Cortex of kidney (tissue), 1 donor: ENCODE results near the gene MAP2.

ENCODE experiments used
- DNase-seq: peaks from one replicate; lab custom pipeline; 2025; lab: John Stamatoyannopoulos, UW

The MAP2 gene

DNA sequence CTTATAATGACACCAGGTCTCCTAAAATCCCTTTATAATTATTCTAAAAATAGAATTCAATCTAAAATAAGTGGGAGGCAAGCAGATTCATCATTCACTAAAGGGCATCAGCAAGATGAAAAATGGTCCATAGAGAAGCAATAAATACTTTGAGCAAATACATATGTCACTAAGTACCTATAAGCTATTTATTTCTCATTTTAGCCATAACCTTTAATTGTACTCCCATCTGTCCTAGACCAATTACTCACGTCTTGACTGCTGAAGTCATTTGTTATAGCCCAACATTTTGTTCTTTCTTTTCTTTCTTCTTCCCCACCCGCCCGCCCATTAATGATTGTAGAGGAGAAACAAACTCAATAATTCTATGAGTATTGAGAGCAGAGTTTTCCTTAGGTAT, 105.7 kb downstream of the MAP2 start:
- no peak for DNase-seq

DNA sequence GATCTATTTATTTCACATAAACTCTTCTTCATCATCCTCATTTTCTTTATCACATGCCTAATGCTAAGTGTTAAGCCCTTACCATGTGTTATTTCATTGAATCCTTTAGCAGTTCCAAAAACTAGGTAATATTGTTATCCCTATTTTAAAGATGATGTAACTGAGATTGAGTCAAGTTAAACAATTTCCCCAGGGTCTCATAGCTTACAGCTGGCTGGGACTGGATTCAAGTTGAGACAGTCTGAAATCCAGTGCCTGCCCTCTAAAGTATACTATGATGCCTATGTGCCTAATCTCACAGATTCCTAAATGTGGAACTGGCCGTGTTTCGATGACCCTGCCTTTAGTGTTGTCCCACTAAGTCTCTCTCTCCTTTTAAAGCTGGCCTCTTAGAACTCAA, 108.5 kb downstream of the MAP2 start:
- no peak for DNase-seq

DNA sequence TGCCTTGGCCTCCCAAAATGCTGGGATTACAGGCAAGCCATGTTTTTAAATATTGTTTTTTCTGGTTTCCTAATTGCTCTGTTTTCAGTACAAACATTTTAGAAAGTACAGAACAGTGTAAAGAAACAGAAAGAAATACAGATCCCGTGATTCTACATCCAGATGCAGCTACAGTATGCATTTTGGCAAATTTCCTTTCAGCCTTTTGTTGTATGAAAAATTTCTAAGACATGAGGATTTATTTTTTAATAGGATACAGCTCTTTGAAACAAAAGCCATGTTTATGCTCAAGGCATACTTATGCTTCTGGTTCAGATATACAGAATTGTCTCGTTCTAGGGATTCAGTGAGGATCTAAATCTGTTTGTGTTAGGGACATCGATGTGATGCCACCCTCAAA, 109.5 kb downstream of the MAP2 start:
- no peak for DNase-seq

DNA sequence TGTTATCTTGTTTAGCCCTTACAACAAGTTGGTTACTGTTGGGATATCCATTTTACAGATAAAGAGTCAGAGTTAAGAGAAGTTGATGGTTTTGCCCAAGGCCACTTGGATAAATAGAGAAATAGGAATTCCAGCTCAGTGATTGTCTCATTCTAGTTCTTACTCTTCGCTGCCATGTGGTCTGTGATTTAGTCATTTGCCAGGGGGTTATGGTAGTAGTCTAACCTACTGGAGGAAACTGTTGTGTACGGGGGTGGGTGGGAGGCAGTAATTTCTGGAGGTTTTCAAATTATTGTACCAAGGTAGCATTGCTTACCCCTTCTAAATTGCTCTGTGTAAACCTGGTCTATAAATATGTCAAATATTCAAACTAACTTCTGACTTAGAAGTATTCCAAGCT, 110.4 kb downstream of the MAP2 start:
- no peak for DNase-seq

DNA sequence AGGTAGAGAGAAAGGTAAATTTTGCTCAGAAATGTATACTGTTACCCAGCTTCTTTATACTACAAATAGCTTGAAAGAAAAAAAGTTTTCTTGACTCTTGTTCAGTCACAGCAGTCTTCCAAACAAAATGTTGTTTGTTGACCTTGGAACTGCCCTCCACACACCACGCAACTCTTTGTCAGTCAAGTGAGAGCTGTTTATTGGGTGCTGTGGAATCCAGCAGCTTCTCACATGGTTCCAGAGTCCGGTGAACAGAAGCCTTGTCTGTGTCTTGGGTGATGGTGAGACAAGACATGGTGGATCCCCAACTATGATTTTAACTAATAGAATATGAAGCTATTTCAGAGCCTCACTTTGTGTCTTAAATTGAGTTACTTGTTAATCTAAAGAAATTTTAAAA, 112.5 kb downstream of the MAP2 start:
- DNase-seq, result no peak

DNA sequence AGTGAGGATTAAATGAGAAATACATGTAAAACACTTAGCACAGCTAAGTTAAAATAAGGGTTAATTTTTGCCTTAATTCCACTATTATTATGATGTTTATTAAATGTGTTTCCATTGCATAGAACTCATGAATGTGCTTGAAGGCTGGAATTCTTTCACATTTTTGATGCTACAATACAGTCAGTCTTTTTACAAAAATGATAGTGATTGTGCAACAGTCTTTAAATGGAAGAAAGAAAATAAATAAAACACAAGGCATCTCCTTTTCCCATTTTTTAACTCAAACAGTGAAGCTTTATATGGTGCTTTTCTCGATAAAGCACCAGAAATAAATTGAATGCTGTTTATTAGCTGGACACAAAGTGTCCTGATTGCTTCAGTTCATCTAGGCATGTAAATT, 123.9 kb downstream of the MAP2 start:
- no peak for DNase-seq

DNA sequence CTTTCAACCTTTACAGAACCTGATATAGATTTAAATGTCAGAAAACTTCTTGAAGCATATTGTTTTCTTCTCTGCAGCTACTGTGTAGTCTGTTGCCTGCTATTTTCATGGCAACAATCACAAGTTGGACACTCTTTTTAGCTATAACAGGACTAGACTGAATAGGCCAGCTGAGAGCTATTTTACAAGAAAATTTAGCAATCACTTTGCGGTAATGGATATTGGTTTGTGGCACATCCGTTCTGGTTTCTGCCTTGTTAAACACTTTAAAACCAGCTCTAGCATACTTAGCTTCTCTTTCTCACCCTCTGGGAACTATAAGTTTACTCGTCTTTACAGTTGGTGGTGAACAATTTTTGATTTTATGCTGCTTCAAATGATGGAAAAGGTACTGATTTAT, 125.7 kb downstream of the MAP2 start:
- DNase-seq, result no peak

DNA sequence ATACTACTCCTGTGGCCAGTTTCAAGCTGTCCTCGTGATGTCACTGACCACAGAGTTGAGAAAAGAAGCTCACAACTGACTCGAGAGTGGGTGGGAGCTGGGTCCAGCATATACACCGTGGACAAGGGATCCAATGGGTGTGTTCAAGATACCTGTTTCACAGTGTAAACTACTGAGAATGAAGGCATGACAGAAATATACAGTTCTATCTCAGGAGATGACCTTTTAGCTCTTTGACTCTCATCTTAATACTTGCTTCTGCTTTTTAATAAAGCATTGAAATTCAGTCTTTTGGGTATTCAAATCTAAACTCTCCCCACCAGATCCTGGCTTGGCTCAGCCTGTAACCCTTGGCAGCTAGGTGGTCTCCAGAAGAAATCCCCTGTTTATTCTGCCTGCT, 130.1 kb downstream of the MAP2 start:
- DNase-seq, result no peak

DNA sequence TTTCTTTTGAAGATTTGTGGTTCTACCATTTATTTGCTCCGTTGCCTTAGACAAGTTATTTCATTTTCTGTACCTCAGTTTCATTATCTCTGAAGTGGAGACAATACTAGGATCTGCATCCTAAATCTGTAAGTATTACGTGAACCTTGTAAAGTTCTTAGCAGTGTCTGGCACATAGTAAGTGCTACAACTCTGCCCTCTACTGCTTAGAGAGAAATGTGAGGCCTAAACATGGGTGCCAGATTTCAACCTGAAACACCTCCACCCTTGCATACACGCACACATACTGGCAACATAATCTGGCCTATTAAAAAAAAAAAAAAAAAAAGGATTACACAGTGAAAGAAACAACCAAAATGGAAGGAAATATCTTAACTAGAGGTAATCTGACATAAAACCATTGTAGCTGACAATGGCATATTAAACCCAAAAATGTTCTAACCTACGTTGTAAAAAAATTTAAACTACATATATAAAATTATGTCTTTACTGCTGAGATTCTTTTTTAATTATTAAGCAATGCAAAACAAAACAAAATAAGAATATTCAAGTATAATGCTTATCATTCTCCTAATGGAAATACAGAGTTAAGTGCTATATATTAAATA, 132.6 kb downstream of the MAP2 start:
- no peak for DNase-seq

DNA sequence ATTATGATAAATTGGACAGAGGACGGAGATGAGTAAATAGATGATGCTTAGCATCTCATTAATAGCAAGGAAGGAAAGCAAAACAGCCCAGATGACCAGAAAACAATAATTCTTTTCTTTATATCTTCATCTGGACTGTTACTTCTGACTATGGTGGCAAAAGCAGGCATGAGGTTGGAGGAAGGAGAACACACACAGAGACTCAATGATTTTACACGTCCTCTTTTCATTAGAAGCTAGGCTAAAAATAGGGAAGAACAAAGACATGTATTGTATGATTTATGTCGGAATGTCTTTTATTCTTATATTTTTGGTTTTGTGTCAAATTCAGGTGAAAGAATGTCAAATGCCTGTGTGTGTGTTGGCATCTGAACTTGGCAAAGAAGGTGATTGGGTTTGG, 137.1 kb downstream of the MAP2 start:
- DNase-seq, result no peak

DNA sequence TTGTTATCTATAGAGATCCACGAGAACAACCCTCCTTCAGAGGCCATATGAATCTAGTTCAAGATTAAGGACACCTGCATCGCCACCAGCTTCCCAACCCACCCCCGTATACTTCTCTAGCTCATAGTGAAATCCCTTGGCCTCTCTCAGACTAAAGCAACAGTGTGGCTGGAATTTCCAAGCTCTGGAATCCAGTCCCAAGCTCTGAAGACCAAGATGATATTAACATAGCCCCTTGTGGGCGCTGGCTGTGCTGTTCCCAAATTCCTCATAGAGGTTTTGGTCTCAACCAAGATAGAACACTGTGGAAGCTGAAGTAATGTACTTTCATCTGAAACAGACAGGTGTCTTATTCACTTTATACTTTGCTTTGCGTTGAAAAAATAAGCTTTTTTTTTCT, 139.6 kb downstream of the MAP2 start:
- DNase-seq, result no peak

DNA sequence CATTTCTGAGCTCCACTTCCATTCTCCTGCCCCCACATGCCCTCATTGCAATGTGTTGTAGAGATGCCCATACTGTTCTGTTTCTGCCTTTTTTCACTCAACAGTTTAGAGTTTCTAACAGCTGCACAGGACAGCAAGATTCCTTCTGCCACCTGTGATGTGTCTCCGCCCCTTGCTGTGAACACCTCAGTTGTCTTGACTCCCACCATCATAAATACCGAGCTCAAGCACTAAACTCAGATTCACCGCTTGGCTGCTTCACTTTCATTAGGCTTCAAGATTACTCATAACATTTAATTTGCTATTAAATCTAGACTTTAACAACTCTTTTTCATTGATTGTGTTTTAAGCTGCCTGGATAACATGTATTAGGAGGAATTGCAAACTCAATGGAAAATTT, 141.0 kb downstream of the MAP2 start:
- DNase-seq, result no peak

DNA sequence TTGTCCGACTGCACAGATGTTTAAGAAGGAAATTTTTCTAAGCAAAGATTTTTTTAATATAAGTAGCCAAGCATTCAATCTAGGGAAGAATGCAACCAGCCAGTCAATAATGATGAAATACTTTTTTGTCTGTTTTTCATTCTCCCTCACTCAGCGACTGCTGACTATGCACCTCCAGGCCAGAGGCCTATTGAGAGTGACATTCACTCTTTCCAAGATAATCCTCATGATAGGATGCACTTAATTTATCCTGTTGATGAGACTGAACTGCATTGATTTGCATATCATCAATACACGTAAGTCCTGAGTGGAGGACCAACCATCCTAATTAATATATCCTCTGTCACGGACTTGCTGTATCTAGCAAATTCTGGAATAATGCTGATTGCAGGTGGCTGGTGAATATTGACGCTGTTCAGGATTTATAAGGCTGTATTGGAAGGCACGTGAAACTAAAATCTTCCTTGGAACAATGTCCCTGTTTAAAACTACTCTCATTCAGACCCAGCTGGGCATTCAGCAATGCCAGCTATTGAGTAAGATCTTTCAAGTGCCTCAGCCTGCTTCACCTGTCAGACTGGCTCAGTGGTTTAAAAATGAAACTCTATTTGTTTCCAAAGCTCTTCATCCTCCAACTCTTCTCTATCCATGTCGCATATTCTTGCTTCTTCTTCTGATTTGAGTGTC, 142.2 kb downstream of the MAP2 start:
- no peak for DNase-seq

DNA sequence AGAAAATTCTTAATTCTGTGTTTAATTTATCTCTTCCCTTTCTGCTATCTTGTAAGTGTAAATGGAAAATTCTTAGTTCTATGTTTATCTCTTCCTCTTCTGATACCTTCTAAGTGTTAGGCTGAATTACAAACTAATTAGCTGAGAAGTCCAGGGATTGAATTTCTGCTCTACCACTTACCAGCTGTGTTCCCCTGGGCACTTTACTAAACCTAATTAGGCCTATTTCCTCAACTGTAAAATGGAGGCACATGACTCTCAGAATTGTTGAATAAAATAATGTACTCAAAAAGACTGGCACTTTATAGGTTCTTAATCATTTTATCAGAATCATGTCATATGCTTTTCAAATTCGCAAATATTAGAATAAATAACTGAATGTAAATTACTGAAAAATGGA, 146.3 kb downstream of the MAP2 start:
- no peak for DNase-seq

DNA sequence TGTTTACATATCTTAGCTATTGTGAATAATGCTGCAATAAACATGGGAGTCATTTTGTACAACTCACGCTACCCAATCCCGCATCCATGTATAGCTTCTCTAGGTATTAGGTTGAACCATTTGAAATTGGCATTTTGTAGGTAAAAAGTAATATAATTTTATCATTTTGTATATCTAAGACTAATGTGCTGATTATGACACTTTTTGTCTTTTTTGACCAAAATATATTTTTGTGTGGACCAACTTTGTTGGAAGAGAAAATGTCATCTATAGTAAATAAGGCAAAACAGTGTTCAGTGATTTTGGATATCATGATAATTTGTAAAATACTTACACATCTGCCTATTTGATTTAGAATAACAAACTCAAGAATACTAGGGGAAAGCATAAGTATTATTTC, 150.7 kb downstream of the MAP2 start:
- DNase-seq, result no peak

DNA sequence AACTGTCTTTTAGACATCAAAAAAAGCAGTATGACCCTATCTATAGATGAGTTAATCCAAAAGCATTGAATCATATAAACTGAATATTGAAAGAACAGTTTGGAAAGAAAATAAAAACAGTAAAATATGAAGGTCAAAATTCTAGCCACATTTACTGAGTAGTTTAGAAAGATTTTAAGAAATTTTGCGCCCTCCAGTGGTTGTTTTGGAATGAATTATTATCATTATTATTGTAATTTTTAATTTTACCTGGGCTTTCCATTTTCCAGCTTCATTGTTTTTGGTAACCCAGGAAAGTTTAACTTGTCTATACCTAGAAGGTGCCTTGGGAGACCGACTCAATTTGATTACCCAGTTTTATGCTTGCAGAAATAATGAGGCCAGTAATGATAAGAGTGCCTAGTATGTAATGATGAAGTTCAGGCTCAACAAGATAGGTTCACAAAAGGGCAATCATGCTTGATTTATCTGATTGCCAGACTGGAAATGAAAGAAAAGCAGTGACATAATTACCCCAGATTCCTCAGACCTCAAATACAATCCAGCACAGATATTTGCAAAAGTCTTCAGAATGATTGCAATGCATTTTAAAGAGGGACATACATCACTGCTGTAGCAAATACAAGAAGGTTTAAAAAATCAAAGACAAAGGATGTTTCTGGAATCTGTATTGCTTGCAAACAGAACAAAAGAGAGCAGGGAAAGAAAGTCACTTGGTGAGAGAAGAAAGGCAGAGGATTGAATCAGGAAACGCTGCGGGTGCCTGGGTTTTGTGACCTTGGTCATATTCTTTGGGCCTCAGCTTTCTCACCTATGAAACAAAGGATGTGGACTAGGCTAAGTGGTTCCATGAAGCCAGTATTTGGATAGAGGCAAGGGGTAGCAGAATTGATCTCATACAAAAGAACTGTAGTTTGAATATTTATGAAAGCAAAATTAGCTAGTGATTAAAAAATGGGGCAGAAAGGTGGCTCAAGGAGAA, 153.8 kb downstream of the MAP2 start:
- no peak for DNase-seq

DNA sequence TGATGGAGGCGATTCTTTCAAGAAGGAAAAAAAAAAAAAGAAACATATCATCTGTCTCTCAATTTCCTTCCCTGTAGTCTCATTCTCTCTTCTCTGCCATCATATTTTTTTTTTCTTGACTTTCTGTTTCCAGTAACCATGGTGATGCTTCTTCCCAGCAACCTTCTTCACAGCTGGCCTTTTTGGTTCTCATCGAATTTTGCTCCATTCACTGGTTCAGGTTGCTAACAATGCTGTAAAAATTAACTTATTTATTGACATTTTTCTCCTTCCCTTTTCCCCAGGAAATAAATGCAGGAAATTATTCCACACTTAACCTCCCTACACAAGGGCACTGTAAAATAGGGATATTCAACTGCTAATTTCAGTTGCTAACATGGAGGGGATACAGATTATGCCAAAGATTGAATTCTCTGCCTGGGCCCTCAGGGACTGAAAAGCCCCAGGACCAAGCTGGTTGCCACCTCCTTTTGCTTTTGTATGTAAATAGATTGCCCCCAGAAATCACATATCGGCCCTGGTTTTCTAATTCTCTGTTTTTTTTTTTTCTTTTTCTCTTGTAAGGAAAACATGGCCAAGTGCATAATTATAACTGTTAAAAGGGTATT, 154.7 kb downstream of the MAP2 start:
- DNase-seq, result no peak

DNA sequence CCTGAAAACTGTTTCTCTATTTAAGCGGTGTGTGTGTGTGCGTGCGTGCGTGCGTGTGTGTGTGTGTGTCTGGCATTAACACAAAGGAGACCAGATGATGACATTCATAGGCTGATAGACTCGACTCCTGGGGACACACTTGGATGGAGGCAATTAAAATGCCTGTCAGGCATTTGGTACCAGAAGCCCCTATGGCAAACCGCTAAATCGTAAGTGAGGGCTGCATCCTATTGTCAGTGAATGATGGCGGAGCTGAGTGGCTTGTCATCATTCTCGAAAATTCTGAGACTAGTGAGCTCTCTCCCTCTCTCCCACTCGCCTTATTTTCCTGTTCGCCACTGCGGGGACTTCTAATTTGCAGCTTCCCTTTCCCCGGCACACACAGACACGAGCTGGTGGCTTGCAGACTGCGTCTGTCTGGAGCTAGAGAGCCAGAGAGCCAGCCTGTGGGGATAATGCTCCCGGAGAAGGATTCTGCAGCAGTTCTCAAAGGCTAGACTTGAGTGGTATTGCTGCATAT, 155.4 kb downstream of the MAP2 start:
- no peak for DNase-seq

DNA sequence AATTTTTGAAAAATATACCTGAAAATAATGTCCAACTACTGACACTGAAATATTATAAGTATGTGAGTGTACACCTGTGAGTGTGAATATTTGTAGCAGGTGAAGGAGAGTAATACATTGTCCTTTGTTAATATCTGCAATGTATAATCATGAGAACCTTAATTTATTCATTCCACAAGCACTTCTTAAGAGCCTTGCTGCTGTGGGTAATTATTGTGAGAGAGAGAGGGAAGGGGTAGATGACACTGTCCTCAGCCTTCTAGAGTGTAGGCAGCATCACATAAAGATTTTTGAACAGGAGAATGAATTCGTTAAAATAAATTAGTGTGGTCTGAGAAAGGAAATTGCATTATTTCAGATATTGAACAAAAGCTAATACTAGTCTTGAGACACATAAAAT, 157.2 kb downstream of the MAP2 start:
- DNase-seq, result no peak

DNA sequence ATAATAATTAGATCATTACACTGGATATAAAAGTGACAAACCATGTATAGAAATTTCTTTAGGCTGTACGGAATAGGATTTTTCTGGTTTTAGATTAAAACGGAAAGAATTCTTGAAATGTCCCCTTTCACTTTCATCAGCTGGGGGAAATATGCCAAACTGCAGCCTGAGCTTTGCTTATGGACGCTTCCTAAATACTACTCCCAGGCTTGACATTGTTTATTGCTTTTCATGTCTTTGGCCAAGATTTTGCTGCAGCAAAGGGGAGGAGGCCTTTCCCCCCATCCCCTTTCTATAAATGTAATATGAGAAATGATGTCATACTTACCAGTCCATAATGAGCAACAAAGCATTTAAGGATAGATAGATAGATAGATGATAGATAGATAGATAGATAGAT, 158.4 kb downstream of the MAP2 start:
- DNase-seq, result no peak

DNA sequence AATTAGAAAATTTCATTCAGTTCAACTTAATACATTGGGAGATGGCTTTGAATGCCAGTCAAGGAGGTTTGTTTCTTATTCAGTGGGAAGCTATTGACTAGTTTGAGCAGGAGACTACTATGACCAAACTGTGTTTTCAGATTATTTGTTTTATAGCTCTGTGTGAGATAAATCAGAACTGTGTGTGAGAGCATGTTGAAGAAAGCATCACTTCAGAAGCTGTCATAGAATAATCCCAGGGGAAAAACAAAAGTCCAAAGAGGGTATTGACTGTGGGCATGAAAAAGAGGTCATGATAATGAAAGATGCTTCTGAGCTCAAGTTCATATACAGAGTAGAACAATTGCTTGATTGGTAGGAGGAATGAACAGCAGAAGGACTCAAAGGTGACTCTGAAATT, 160.6 kb downstream of the MAP2 start:
- no peak for DNase-seq

DNA sequence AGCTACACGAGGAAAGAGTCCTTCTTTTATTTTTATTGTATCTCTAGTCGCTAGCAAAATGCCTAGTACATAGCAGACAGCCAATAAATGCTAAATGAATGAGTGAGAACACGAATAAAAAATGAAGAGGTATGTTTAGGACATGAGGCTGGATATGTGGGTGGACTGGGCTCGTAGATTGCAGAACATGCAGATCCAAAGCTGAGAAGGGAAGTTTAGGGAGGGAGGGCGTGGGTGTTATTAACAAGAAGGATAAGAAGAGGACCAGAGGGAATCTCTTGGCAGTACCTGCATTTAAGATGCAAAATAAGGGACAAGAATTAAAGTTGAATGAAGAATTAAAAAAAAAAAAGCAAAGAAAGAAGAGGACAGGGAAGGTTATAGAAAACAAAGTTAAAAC, 161.1 kb downstream of the MAP2 start:
- no peak for DNase-seq
